ENCODE results near the gene GSTM1.
"Not testable (repeated sequence)": the region's sequence is repeated elsewhere in the genome, so short reads cannot be mapped to it uniquely, and the experiment has no call there.

GSTM1 gene

DNA sequence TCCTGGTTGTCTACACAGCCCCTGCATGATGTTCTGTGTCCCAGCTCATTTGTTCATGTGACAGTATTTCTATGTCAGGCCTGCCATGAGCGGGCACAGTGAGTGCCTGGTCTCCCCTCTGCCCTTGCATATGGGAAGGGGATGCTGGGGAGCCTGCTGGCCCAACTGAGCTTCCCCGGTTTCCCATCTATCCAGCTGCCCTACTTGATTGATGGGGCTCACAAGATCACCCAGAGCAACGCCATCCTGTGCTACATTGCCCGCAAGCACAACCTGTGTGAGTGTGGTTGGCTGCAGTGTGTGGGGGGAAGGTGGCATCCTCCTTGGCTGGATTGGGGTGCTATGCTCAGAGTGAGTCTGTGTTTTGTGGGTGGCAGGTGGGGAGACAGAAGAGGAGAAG lies 30.2 kb upstream of the GSTM1 start:
- Histone ChIP-seq H3K4me2 (peak overlapping the region in 10 of 11 experiments; percentile 80 to 98 (median 94); a peak in 18 of 22 replicates), H3K4me1 (peaks cover 50 to 74% (median 65%) of the 10 kb centered on the region in 10 experiments), H3K9me3 (replicated peaks in 1 of 11) (no peaks in the 10 kb centered on the region), H3K4me3 (peak overlapping the region in 1 of 10 experiments; percentile 81; a peak in 1 of 20 replicates), H3K27ac (no peak overlapping the region), H3K27me3 (no peaks in the 10 kb centered on the region), H4K20me1 (peaks cover 0 to 5% (median 0%) of the 10 kb centered on the region in 11 experiments; a peak in 1 of 22 replicates), H3K36me3 (peaks cover 0 to 15% (median 0%) of the 10 kb centered on the region in 11 experiments; a peak in 3 of 22 replicates), H3K9ac (no peak overlapping the region)
- TF ChIP-seq Cebpa-rat (IDR thresholded peaks at IDR 0.05) = no peak

DNA sequence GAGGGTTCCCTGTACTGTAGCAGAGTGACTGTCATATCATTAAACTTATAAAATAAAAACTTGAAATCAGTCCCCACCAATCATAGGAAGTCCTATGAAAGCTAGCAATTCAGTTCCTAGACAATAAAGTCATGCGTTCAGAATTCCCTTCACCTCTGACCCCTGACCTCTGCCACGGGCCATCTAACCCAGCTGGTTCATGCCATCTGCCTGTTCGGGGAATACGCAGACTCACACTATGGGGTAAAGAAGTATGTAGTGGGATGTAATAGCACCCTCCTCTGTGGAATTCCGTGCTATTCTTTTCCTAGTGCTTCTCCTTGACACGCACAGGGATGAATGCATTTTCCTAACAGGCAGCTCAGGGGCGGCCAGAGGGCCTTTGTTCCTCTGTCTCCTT lies 29.6 kb upstream of the GSTM1 start:
- peaks cover 50 to 74% (median 65%) of the 10 kb centered on the region in 10 experiments for H3K4me1 ChIP-seq
- H4K20me1 ChIP-seq = peaks cover 0 to 5% (median 0%) of the 10 kb centered on the region in 11 experiments; a peak in 1 of 22 replicates
- H3K4me2 ChIP-seq = peak overlapping the region in 9 of 11 experiments; percentile 71 to 97 (median 93); a peak in 19 of 22 replicates
- TF ChIP-seq Cebpa-rat (IDR thresholded peaks at IDR 0.05) = no peak
- peak overlapping the region in 4 of 11 experiments; percentile 21 to 61 (median 40); a peak in 4 of 22 replicates for H3K27ac ChIP-seq
- H3K4me3 ChIP-seq = no peak overlapping the region
- no peaks in the 10 kb centered on the region for H3K9me3 ChIP-seq (replicated peaks in 1 of 11)
- peaks cover 0 to 16% (median 0%) of the 10 kb centered on the region in 11 experiments; a peak in 3 of 22 replicates for H3K36me3 ChIP-seq
- H3K9ac ChIP-seq = no peak overlapping the region
- H3K27me3 ChIP-seq = no peaks in the 10 kb centered on the region

DNA sequence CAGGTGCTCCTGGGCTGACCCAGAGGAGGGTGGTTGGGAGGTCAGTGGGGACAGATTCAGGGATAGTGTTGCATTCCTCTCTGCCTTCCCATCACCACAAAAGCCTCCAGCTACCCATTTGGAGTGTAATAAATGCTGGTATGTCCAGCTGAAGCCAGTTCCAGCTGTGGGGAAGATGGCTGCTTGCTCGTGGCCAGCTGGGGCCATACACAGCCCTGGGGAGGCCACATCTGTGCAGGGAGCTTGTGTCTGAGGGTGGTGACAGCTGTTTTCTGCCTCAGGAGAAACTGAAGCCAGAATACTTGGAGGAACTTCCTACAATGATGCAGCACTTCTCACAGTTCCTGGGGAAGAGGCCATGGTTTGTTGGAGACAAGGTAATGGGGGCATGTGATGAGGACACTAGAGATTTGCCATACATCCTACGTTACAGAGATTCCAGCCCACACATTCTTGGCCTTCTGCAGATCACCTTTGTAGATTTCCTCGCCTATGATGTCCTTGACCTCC lies 29.0 kb upstream of the GSTM1 start:
- H3K4me3 ChIP-seq = no peak overlapping the region
- peaks cover 0 to 16% (median 0%) of the 10 kb centered on the region in 11 experiments; a peak in 3 of 22 replicates for H3K36me3 ChIP-seq
- peak overlapping the region in 10 of 11 experiments; percentile 6 to 97 (median 86); a peak in 19 of 22 replicates for H3K4me2 ChIP-seq
- no peaks in the 10 kb centered on the region for H3K27me3 ChIP-seq
- peaks cover 0 to 5% (median 0%) of the 10 kb centered on the region in 11 experiments; a peak in 1 of 22 replicates for H4K20me1 ChIP-seq
- H3K27ac ChIP-seq = peak overlapping the region in 7 of 11 experiments; percentile 9 to 61 (median 31); a peak in 8 of 22 replicates
- H3K4me1 ChIP-seq = peaks cover 50 to 78% (median 68%) of the 10 kb centered on the region in 10 experiments
- H3K9me3 ChIP-seq (replicated peaks in 1 of 11) = no peaks in the 10 kb centered on the region
- peak overlapping the region in 1 of 11 experiments; percentile 33; a peak in 1 of 22 replicates for H3K9ac ChIP-seq
- no peak for TF ChIP-seq Cebpa-rat (IDR thresholded peaks at IDR 0.05)

DNA sequence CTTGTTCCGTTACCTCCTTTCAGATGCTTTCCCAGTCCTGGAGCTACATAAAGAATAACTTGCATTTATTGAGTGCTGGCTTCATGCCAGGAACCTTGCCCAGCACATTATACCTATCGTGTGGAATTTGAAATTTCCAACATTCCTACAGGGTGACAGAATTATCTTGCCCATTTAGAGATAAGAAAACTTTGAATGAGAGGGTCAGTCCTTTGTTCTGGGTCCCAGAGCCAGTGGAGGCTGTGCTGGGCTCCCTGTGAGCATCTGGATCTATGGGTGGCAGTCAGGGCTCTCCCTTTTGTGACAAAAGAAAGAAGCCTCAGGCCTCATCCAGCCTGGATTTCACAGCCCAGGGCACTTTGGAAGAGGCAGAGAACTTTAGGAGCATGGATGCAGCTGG lies 28.5 kb upstream of the GSTM1 start:
- peak overlapping the region in 7 of 11 experiments; percentile 2 to 50 (median 37); a peak in 7 of 22 replicates for H3K9ac ChIP-seq
- no peak for TF ChIP-seq Cebpa-rat (IDR thresholded peaks at IDR 0.05)
- no peaks in the 10 kb centered on the region for H3K27me3 ChIP-seq
- H3K9me3 ChIP-seq (replicated peaks in 1 of 11) = no peaks in the 10 kb centered on the region
- no peak overlapping the region for H3K4me3 ChIP-seq
- peaks cover 0 to 16% (median 0%) of the 10 kb centered on the region in 11 experiments; a peak in 3 of 22 replicates for H3K36me3 ChIP-seq
- peaks cover 0 to 5% (median 0%) of the 10 kb centered on the region in 11 experiments; a peak in 1 of 22 replicates for H4K20me1 ChIP-seq
- H3K27ac ChIP-seq = peak overlapping the region in 7 of 11 experiments; percentile 29 to 63 (median 53); a peak in 13 of 22 replicates
- peaks cover 50 to 82% (median 70%) of the 10 kb centered on the region in 10 experiments for H3K4me1 ChIP-seq
- peak overlapping the region; percentile 60 to 97 (median 83) for H3K4me2 ChIP-seq

DNA sequence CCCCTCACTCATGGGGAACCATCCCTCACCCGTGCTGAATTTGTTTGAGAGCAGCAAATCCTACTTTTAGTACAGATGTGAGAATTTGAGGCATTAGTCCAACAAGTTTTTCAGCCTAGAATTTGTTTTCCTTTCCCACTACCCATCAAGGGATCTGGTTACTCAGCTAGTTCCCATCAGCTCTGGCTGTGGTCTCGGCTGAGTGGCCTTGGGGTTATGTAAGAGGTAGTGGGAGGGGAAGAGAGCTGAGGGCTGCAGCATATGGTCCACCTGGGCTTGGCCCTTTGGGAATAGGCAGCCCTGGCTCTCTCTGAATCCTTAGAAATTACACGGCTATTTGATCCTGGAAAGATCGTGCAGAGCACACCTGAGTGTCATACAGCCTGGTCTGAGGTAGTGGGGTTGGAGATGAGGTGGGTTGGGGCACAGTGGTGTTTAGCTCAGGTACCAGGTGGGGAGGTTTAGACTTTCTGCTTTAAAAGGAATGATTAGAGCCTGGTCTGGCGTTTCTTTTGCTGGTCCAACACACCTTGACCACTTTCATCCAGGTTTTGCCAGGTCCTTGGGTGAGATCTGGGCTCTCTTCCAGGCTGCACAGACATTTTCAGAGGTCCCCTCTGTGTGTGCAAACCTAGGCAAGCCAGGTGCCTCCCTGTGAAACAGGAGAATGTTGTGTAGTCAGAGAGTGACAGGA lies 27.5 kb upstream of the GSTM1 start:
- peak in 2 of 11 experiments; percentile 5 to 19; a peak in 1 of 22 replicates for TF ChIP-seq Cebpa-rat (IDR thresholded peaks at IDR 0.05)
- Histone ChIP-seq H3K27me3 (no peaks in the 10 kb centered on the region), H3K4me1 (peaks cover 41 to 73% (median 66%) of the 10 kb centered on the region in 10 experiments), H3K4me2 (peak overlapping the region; percentile 60 to 97 (median 83)), H3K27ac (peak overlapping the region in 7 of 11 experiments; percentile 29 to 63 (median 53); a peak in 11 of 22 replicates), H3K36me3 (peaks cover 0 to 16% (median 0%) of the 10 kb centered on the region in 11 experiments; a peak in 3 of 22 replicates), H3K9ac (peak overlapping the region in 5 of 11 experiments; percentile 22 to 50 (median 40); a peak in 6 of 22 replicates), H3K4me3 (peak overlapping the region in 2 of 10 experiments; percentile 0 to 39; a peak in 3 of 20 replicates), H3K9me3 (replicated peaks in 1 of 11) (no peaks in the 10 kb centered on the region), H4K20me1 (peaks cover 0 to 5% (median 0%) of the 10 kb centered on the region in 11 experiments; a peak in 1 of 22 replicates)

DNA sequence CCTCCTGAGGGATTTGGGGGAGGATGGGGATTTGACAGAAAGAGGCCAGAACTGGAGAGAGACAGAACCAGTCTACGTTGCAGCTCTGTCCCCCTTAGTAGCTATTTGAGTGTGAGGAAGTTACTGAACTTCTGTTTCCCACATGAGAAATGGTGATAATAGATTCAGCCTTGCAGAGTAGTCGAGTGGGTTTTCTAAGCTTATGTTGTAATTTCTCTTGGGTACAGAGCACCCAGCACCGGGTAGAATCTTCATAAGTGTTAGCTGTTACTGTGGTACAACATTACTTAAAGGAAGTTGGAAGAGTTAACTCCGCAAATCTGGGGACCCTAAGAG lies 27.0 kb upstream of the GSTM1 start:
- H3K27me3 ChIP-seq; H3K9me3 ChIP-seq (replicated peaks in 1 of 11); H3K9ac ChIP-seq; H4K20me1 ChIP-seq: not testable (repeated sequence)
- Histone ChIP-seq H3K4me1 (peaks cover 36 to 68% (median 61%) of the 10 kb centered on the region in 10 experiments), H3K36me3 (peaks cover 0 to 16% (median 0%) of the 10 kb centered on the region in 11 experiments; a peak in 3 of 22 replicates), H3K27ac (peak overlapping the region in 5 of 11 experiments; percentile 34 to 63 (median 53); a peak in 6 of 22 replicates), H3K4me2 (peak overlapping the region; percentile 60 to 97 (median 83)), H3K4me3 (peak overlapping the region in 1 of 10 experiments; percentile 39; a peak in 2 of 20 replicates)

DNA sequence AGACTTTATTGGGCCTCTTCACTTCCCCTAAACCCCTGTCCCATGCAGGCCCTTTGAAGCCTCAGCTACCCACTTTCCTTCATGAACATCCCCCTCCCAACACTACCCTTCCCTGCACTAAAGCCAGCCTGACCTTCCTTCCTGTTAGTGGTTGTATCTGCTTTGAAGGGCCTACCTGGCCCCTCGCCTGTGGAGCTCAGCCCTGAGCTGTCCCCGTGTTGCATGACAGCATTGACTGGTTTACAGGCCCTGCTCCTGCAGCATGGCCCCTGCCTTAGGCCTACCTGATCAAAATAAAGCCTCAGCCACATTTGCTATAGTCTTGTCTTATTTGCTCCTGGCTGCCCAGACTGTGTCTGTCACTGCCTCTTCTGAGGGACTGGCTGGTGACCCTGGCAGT lies 26.2 kb upstream of the GSTM1 start:
- Histone ChIP-seq H3K36me3 (peaks cover 0 to 16% (median 0%) of the 10 kb centered on the region in 11 experiments; a peak in 3 of 22 replicates), H3K4me2 (peak overlapping the region in 7 of 11 experiments; percentile 7 to 97 (median 81); a peak in 10 of 22 replicates), H4K20me1 (peaks cover 0 to 5% (median 0%) of the 10 kb centered on the region in 11 experiments; a peak in 1 of 22 replicates), H3K4me1 (peaks cover 35 to 67% (median 61%) of the 10 kb centered on the region in 10 experiments), H3K4me3 (no peak overlapping the region), H3K27me3 (no peaks in the 10 kb centered on the region), H3K9ac (no peak overlapping the region), H3K9me3 (replicated peaks in 1 of 11) (no peaks in the 10 kb centered on the region), H3K27ac (0 out of 22 replicates have a peak overlapping the region, but pooled peaks of 1 of the 11 experiments have one; percentile 5)
- no peak for TF ChIP-seq Cebpa-rat (IDR thresholded peaks at IDR 0.05)

DNA sequence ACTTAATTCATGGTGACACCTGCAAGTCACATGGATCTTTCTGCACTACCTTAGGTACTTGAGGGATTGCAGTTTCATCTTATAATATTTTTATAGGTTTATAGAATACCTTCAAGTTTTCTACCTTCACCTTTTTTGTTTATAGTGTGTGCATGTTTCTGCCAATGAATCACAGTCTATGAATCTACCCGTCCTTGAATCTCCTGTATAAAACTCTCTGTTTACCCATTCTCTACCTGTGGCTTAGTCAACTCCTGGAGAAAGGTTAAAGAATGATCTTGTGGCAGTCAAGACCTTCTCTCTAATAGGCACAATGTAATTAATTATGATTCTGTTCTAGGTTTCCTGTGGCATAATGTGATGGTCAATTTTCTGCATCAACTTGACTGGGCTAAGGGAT lies 22.9 kb upstream of the GSTM1 start:
- no peaks in the 10 kb centered on the region for H3K27me3 ChIP-seq
- no peak overlapping the region for H3K4me3 ChIP-seq
- peak overlapping the region in 1 of 11 experiments; percentile 16; a peak in 1 of 22 replicates for H3K4me2 ChIP-seq
- 0 out of 22 replicates have a peak, but pooled peaks cover 0 to 5% (median 0%) of the 10 kb centered on the region in 11 experiments for H4K20me1 ChIP-seq
- no peaks in the 10 kb centered on the region for H3K9me3 ChIP-seq (replicated peaks in 1 of 11)
- H3K4me1 ChIP-seq = peaks cover 23 to 47% (median 36%) of the 10 kb centered on the region in 10 experiments
- H3K27ac ChIP-seq = no peak overlapping the region
- H3K9ac ChIP-seq = no peak overlapping the region
- no peak for TF ChIP-seq Cebpa-rat (IDR thresholded peaks at IDR 0.05)
- peaks cover 0 to 11% (median 0%) of the 10 kb centered on the region in 11 experiments; a peak in 3 of 22 replicates for H3K36me3 ChIP-seq
